Measurements from ENCODE around the gene TEAD1.

TEAD1 gene

GRCh38 chr11:12854829-12855228 is 180.6 kb downstream of the TEAD1 start:
- TF ChIP-seq REST (IDR thresholded peaks at IDR 0.05; ENCODE audit: insufficient read depth in 1 of 2, low read depth in 2 of 2, low read length in 2 of 2) = no peak
- TF ChIP-seq FOXP2 (optimal IDR thresholded peaks at IDR 0.05; ENCODE audit: borderline replicate concordance, extremely low read depth, extremely low read length, insufficient read depth) = no peak
- TF ChIP-seq POLR2AphosphoS5 (IDR thresholded peaks at IDR 0.05; ENCODE audit: low read depth, low read length) = no peak
- TF ChIP-seq TAF1 (IDR thresholded peaks at IDR 0.05; ENCODE audit: borderline replicate concordance, insufficient read depth, low read length) = no peak
- no peak for TF ChIP-seq SIN3A (IDR thresholded peaks at IDR 0.05; ENCODE audit: borderline replicate concordance, insufficient read depth, low read length)

- TF ChIP-seq REST (IDR thresholded peaks at IDR 0.05; ENCODE audit: insufficient read depth in 1 of 2, low read depth in 2 of 2, low read length in 2 of 2) (no peak), FOXP2 (optimal IDR thresholded peaks at IDR 0.05; ENCODE audit: borderline replicate concordance, extremely low read depth, extremely low read length, insufficient read depth) (no peak)
These were observed 182.1 kb downstream of the TEAD1 start for GRCh38 chr11:12856338-12856737.

- TF ChIP-seq REST (IDR thresholded peaks at IDR 0.05; ENCODE audit: insufficient read depth in 1 of 2, low read depth in 2 of 2, low read length in 2 of 2) (no peak), FOXP2 (optimal IDR thresholded peaks at IDR 0.05; ENCODE audit: borderline replicate concordance, extremely low read depth, extremely low read length, insufficient read depth) (no peak), SIN3A (IDR thresholded peaks at IDR 0.05; ENCODE audit: borderline replicate concordance, insufficient read depth, low read length) (no peak), TAF1 (IDR thresholded peaks at IDR 0.05; ENCODE audit: borderline replicate concordance, insufficient read depth, low read length) (no peak), POLR2AphosphoS5 (IDR thresholded peaks at IDR 0.05; ENCODE audit: low read depth, low read length) (no peak)
These were observed 183.4 kb downstream of the TEAD1 start for GRCh38 chr11:12857572-12857971.

GRCh38 chr11:12859872-12860657 is 185.8 kb downstream of the TEAD1 start:
- TF ChIP-seq REST (IDR thresholded peaks at IDR 0.05; ENCODE audit: insufficient read depth in 1 of 2, low read depth in 2 of 2, low read length in 2 of 2) (peak; percentile 59 to 83; a peak in 3 of 4 replicates), POLR2AphosphoS5 (IDR thresholded peaks at IDR 0.05; ENCODE audit: low read depth, low read length) (no peak)

GRCh38 chr11:12860827-12861226 is 186.6 kb downstream of the TEAD1 start:
- TF ChIP-seq TAF1 (IDR thresholded peaks at IDR 0.05; ENCODE audit: borderline replicate concordance, insufficient read depth, low read length) = no peak
- TF ChIP-seq FOXP2 (optimal IDR thresholded peaks at IDR 0.05; ENCODE audit: borderline replicate concordance, extremely low read depth, extremely low read length, insufficient read depth) = no peak
- TF ChIP-seq SIN3A (IDR thresholded peaks at IDR 0.05; ENCODE audit: borderline replicate concordance, insufficient read depth, low read length) = no peak
- no peak for TF ChIP-seq REST (IDR thresholded peaks at IDR 0.05; ENCODE audit: insufficient read depth in 1 of 2, low read depth in 2 of 2, low read length in 2 of 2)
- TF ChIP-seq POLR2AphosphoS5 (IDR thresholded peaks at IDR 0.05; ENCODE audit: low read depth, low read length) = no peak
